Testis (tissue), 2 donors: ENCODE measurements around the gene OR52H1.

Source experiments
- POLR2A ChIP-seq: fragments of 450-650 bp; IDR thresholded peaks from one replicate; pipeline ENCODE4 v1.6.1; 2017; ENCODE audit warnings: antibody characterized with exemption, mild to moderate bottlenecking, moderate library complexity
- TF ChIP-seq, protein P1 (sequence below), 3 experiments: fragments of 450-650 bp in 2 of 3; fragments of 200-600 bp in 1 of 3; sonication (generic) in 1 of 3; IDR thresholded peaks; one replicate each; pipeline ENCODE4 v1.5.1; 2016 to 2019; ENCODE audit warnings: antibody characterized with exemption in 3 of 3, mild to moderate bottlenecking in 2 of 3, moderate library complexity in 1 of 3

GRCh38 chr11:5597953-5598352 is 49.6 kb upstream of the OR52H1 start:
- no peak for TF ChIP-seq POLR2A
- TF ChIP-seq, protein P1, sequence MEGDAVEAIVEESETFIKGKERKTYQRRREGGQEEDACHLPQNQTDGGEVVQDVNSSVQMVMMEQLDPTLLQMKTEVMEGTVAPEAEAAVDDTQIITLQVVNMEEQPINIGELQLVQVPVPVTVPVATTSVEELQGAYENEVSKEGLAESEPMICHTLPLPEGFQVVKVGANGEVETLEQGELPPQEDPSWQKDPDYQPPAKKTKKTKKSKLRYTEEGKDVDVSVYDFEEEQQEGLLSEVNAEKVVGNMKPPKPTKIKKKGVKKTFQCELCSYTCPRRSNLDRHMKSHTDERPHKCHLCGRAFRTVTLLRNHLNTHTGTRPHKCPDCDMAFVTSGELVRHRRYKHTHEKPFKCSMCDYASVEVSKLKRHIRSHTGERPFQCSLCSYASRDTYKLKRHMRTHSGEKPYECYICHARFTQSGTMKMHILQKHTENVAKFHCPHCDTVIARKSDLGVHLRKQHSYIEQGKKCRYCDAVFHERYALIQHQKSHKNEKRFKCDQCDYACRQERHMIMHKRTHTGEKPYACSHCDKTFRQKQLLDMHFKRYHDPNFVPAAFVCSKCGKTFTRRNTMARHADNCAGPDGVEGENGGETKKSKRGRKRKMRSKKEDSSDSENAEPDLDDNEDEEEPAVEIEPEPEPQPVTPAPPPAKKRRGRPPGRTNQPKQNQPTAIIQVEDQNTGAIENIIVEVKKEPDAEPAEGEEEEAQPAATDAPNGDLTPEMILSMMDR (IDR thresholded peaks at IDR 0.05), result no peak
